K562 (cell line): ENCODE data around the gene DENND1A. TPM values are rescaled to one million over a fixed set of nuclear protein-coding genes. Genes with fewer than 3 reads are reported as not detected.
A peak's percentile ranks its signal among the peaks of the same experiment; 100 is the strongest.

Experiments
- ATAC-seq: fragments of 200-7000 bp; cut with Tn5 transposase; 3 replicates; pipeline ENCODE4 v1.9.1; 2020; ENCODE audit warnings: moderate library complexity
- BruUV-seq: library from RNA; stranded (reverse); fragments of 400-500 nt; replicated peaks from 2 replicates; lab custom pipeline; 2021; lab: Mats Ljungman, UMichigan
- CTCF ChIA-PET: fragments of 300-600 bp; formaldehyde crosslinking; extraction: SDS; loops from one replicate; lab custom pipeline; 2021; ENCODE audit warnings: low intra/inter-chr PET ratio; lab: Yijun Ruan, JAX
- POLR2A ChIA-PET: fragments of 300-600, 350-650 bp; sonication (Branson Sonifier 250); formaldehyde crosslinking; extraction: SDS; loops from one replicate; lab custom pipeline; 2021; ENCODE audit warnings: antibody characterized with exemption, inconsistent platforms; lab: Yijun Ruan, JAX
- DNase-seq, 4 experiments: peaks; one replicate each; pipeline versions ENCODE4 v3.0.0 to v3.0.0-alpha.2; 2011 to 2018; ENCODE audit warnings: low spot score in 3 of 4, mixed read lengths in 3 of 4; ENCODE audit errors: extremely low read depth in 1 of 4
- FAIRE-seq: peaks from 2 replicates; lab custom pipeline; 2011; peaks lifted over from hg19 to GRCh38; lab: Jason Lieb, UNC
- H2AFZ ChIP-seq: 2 replicates; pipeline ENCODE4 v1.6.0; 2011; ENCODE audit warnings: low read depth, low read length, control low read depth, inconsistent platforms
- H3K27ac ChIP-seq: fragments of 200-600 bp; 3 replicates; pipeline ENCODE4 v1.8.0; 2011; ENCODE audit warnings: low read depth, mild to moderate bottlenecking, control low read depth, inconsistent platforms, low read length, moderate library complexity, mixed read lengths; ENCODE audit errors: extremely low read depth
- H3K27me3 ChIP-seq, 2 experiments: fragments of 300-600 bp in 1 of 2; 2 replicates in 1 of 2; 3 replicates in 1 of 2; pipeline versions ENCODE4 v1.6.0 to v1.8.0; 2011; ENCODE audit warnings: inconsistent platforms in 2 of 2, low read length in 2 of 2, mild to moderate bottlenecking in 1 of 2, mixed read lengths in 1 of 2, moderate library complexity in 1 of 2; ENCODE audit not compliant: control insufficient read depth in 2 of 2, insufficient read depth in 2 of 2
- H3K36me3 ChIP-seq: fragments of 300-600 bp; 3 replicates; pipeline ENCODE4 v1.8.0; 2011; ENCODE audit warnings: mild to moderate bottlenecking, low read length, inconsistent platforms; ENCODE audit not compliant: control insufficient read depth, insufficient read depth
- H3K4me1 ChIP-seq, 2 experiments: fragments of 200-600 bp in 1 of 2; replicated peaks in 1 of 2; 2 replicates in 1 of 2; 3 replicates in 1 of 2; pipeline versions ENCODE4 v1.5.1 to v1.8.0; 2011; ENCODE audit warnings: inconsistent platforms in 2 of 2, low read length in 2 of 2, mild to moderate bottlenecking in 1 of 2, mixed read lengths in 1 of 2, moderate library complexity in 1 of 2; ENCODE audit not compliant: control insufficient read depth in 2 of 2, insufficient read depth in 2 of 2
- H3K4me2 ChIP-seq: 2 replicates; pipeline ENCODE4 v1.6.1; 2011; ENCODE audit warnings: low read length, control low read depth, inconsistent platforms, mixed read lengths; ENCODE audit not compliant: insufficient read depth
- H3K4me3 ChIP-seq: fragments of 200-600 bp; sonication (generic), shearing (Covaris generic); 2 replicates; pipeline ENCODE4 v1.5.1; 2016; ENCODE audit warnings: control low read depth, inconsistent platforms
- H3K79me2 ChIP-seq: fragments of 200-600 bp; 3 replicates; pipeline ENCODE4 v1.8.0; 2011; ENCODE audit warnings: low read length, inconsistent platforms; ENCODE audit not compliant: control insufficient read depth, insufficient read depth
- H3K9ac ChIP-seq, 2 experiments: 2 replicates each; pipeline versions ENCODE4 v1.6.0 to v1.6.1; 2011; ENCODE audit warnings: low read depth in 2 of 2, low read length in 2 of 2, control low read depth in 1 of 2, inconsistent platforms in 1 of 2, mild to moderate bottlenecking in 1 of 2, mixed read lengths in 1 of 2; ENCODE audit not compliant: insufficient read depth in 1 of 2
- H3K9me1 ChIP-seq: one replicate; pipeline ENCODE4 v1.6.0; 2011; ENCODE audit warnings: inconsistent platforms, mild to moderate bottlenecking, low read length, moderate library complexity; ENCODE audit not compliant: control insufficient read depth, insufficient read depth
- H3K9me3 ChIP-seq: replicated peaks from 2 replicates; pipeline ENCODE4 v1.5.1; 2011; ENCODE audit warnings: low read depth, low read length, inconsistent platforms; ENCODE audit not compliant: control insufficient read depth, insufficient read depth
- H4K20me1 ChIP-seq: replicated peaks from 2 replicates; pipeline ENCODE4 v1.6.1; 2011; ENCODE audit warnings: low read length, inconsistent platforms, mixed read lengths; ENCODE audit not compliant: control insufficient read depth, insufficient read depth
- CEBPB ChIP-seq: fragments of 450-650 bp; IDR thresholded peaks from 2 replicates; pipeline ENCODE4 v1.6.1; 2016; ENCODE audit warnings: missing genetic modification characterization, missing compliant biosample characterization
- NR2C2 ChIP-seq, 2 experiments: fragments of 200-800 bp in 1 of 2; sonication (Bioruptor generic) in 1 of 2; sonication (generic) in 1 of 2; formaldehyde crosslinking in 1 of 2; IDR thresholded peaks; 2 replicates each; pipeline versions ENCODE4 v1.6.1 to v1.8.0; 2016 to 2022; ENCODE audit warnings: mild to moderate bottlenecking in 1 of 2, missing compliant biosample characterization in 1 of 2, missing genetic modification characterization in 1 of 2, missing genetic modification reagents in 1 of 2
- WGBS: fragments of 100-300 bp; shearing (Covaris generic); methylation state at CpG from one replicate; pipeline ENCODE4 v1.1.6; 2016; ENCODE audit warnings: low coverage, mixed read lengths; ENCODE audit not compliant: insufficient coverage; ENCODE audit errors: missing lambda C conversion rate; 5-methylcytosine and 5-hydroxymethylcytosine counted together
- in situ Hi-C: fragments of 300-500 bp; cut with MboI; formaldehyde crosslinking; loops from 4 replicates; pipeline ENCODE4 v1.15.0; 2018; ENCODE audit warnings: inconsistent platforms, mixed read lengths
- intact Hi-C: fragments of 100-400 bp; cut with micrococcal nuclease; formaldehyde crosslinking; loops from 2 replicates; pipeline ENCODE4 v1.14.2; 2022
- polyA plus RNA-seq, 8 experiments: library from polyadenylated mRNA; depleted of rRNA in 4 of 8; stranded (reverse) in 5 of 8; unstranded in 3 of 8; fragments of >200 nt; fragmentation: Nextera tagmentation in 2 of 8; fragmentation: Illumina TruSeq in 1 of 8; extraction: Ambion mirVana in 2 of 8; extraction: Trizol in 1 of 8; gene quantifications; 2 replicates each; pipeline versions ENCODE4 v1.2.1 to v1.2.3, GENCODE V29; 2011 to 2014; ENCODE audit warnings: inconsistent platforms in 1 of 8, missing spikeins in 1 of 8
- total RNA-seq, 7 experiments: library from RNA; depleted of rRNA in 6 of 7; stranded (reverse); fragments of >200 nt in 6 of 7; fragmentation: Illumina TruSeq in 2 of 7; extraction: Trizol in 2 of 7; gene quantifications; 2 replicates each; pipeline versions ENCODE4 v1.2.1 to v1.2.3, GENCODE V29; 2011 to 2021; ENCODE audit warnings: low replicate concordance in 1 of 7
- TF ChIP-seq, protein P1 (sequence below), 3 experiments: fragments of 200-800 bp in 1 of 3; sonication (Bioruptor generic) in 1 of 3; sonication (generic) in 1 of 3; formaldehyde crosslinking in 1 of 3; IDR thresholded peaks; 2 replicates each; pipeline versions ENCODE4 v1.6.1 to v1.8.0; 2016 to 2022; ENCODE audit warnings: mild to moderate bottlenecking in 2 of 3, missing compliant biosample characterization in 2 of 3, missing genetic modification characterization in 2 of 3, missing genetic modification reagents in 1 of 3
- TF ChIP-seq, protein P2 (sequence below): sonication (generic); formaldehyde crosslinking; IDR thresholded peaks from 2 replicates; pipeline ENCODE4 v1.8.0; 2023; ENCODE audit warnings: mild to moderate bottlenecking, missing genetic modification reagents

Gene DENND1A
- total and polyA plus RNA-seq, 9 of the 15 experiments (the other 6 are each of a cell fraction or from before 2014, with no cell fraction given) = 7.6 to 29.5 (median 15.7) TPM

DNA sequence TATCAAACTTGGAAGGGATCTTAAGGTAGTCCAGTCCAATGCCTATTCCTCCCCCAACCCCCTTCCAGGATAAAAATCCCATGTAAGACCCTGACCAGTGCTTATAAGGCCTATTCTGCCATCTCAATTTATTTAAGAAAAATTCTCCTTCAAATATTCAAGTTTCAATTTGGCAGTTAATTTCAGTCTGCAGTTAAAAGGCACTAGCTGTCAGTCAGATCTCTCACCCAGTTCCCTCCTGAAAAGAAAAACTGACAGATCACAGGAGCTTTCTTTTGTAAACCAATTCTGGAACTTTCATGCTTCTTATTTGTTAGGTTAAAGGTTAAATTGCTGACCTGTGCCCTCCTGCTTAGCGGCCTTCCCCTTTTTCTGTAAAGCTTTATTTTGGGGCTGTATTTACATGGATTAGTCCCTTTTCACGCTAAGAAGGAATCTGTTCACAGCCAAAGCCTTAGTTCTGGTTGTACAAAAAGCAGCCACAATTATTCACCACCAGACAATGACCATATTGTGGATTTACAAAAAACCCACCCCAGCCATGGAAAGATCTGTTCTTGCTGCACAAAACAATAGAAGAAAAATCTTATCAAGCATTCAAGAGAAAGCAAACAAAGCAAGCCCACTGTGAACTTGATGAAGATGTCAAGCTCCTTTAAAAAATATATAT is 68.7 kb downstream of the DENND1A start (continued):
- TF ChIP-seq, protein P1, sequence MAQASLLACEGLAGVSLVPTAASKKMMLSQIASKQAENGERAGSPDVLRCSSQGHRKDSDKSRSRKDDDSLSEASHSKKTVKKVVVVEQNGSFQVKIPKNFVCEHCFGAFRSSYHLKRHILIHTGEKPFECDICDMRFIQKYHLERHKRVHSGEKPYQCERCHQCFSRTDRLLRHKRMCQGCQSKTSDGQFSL (CRISPR knock-in tag; IDR thresholded peaks at IDR 0.05) = no peak
- TF ChIP-seq, protein P1 (tag; IDR thresholded peaks at IDR 0.05) = no peak
- TF ChIP-seq NR2C2 (CRISPR knock-in tag; IDR thresholded peaks at IDR 0.05) = no peak
- TF ChIP-seq NR2C2 (tag; IDR thresholded peaks at IDR 0.05) = peak; percentile 77

DNA sequence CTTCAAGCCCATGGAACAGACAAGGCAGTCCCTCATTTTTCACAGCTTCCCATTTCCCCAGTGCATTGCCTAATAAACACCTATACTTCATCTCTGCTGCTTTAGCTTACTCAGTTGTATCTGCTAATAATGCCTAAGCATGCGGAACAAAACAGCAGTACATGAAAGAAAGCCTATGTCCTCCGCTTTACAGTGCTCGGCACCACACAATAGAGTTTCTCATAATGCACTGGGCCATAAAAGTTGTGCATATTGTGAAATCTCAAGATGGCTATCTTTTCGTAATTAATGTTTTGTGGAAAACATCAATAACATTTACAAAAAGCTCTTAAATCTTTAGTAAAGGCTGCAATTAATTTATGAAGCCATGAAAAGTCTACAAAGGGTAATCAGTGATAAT is 69.3 kb downstream of the DENND1A start:
- Histone ChIP-seq H4K20me1 (no peaks in the 10 kb centered on the region), H3K79me2 (no peaks in the 10 kb centered on the region)
- TF ChIP-seq CEBPB (tag) = peak; percentile 81
- TF ChIP-seq, protein P2, sequence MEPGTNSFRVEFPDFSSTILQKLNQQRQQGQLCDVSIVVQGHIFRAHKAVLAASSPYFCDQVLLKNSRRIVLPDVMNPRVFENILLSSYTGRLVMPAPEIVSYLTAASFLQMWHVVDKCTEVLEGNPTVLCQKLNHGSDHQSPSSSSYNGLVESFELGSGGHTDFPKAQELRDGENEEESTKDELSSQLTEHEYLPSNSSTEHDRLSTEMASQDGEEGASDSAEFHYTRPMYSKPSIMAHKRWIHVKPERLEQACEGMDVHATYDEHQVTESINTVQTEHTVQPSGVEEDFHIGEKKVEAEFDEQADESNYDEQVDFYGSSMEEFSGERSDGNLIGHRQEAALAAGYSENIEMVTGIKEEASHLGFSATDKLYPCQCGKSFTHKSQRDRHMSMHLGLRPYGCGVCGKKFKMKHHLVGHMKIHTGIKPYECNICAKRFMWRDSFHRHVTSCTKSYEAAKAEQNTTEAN = no peak
- TF ChIP-seq, all 486 proteins: peak for 1
- Histone ChIP-seq H3K4me2 (no peak overlapping the region), H3K36me3 (no peaks in the 10 kb centered on the region), H3K9me1 (no peaks in the 10 kb centered on the region), H3K4me1 (no peaks in the 10 kb centered on the region), H3K9ac (no peak overlapping the region), H3K9me3 (no peaks in the 10 kb centered on the region), H2AFZ (no peak overlapping the region), H3K4me3 (no peak overlapping the region), H3K27me3 (no peaks in the 10 kb centered on the region), H3K27ac (no peak overlapping the region)
- intact Hi-C loops = no loop called here
- POLR2A ChIA-PET = interaction anchor here (1.1 to 1.2 kb wide), 2 partner anchors 11 to 25 kb away, joined by 3 to 5 read pairs; no protein-coding TSS in a partner anchor
- in situ Hi-C loops = no loop called here
- BruUV-seq = no TSS peak
- FAIRE-seq = no peak
- CTCF ChIA-PET = no interaction called here
- 91% methylated on average over 4 of the region's 4 CpGs for WGBS
- no peak for ATAC-seq
- DNase-seq = no peak
